IPS-18a (cell line): ENCODE results near the gene BRF1.

Experiments
- H3K27ac ChIP-seq: one replicate; pipeline ENCODE4 v1.5.1; 2013; ENCODE audit warnings: low read length
- H3K27me3 ChIP-seq: one replicate; pipeline ENCODE4 v1.6.1; 2013; ENCODE audit warnings: mild to moderate bottlenecking, low read length; ENCODE audit not compliant: control insufficient read depth, insufficient read depth
- H3K36me3 ChIP-seq: one replicate; pipeline ENCODE4 v1.6.1; 2013; ENCODE audit warnings: low read depth, low read length; ENCODE audit not compliant: control insufficient read depth
- H3K4me1 ChIP-seq: one replicate; pipeline ENCODE4 v1.6.1; 2013; ENCODE audit warnings: low read depth, low read length; ENCODE audit not compliant: control insufficient read depth
- H3K4me3 ChIP-seq: one replicate; pipeline ENCODE4 v1.5.1; 2013; ENCODE audit warnings: low read length
- H3K9ac ChIP-seq: one replicate; pipeline ENCODE4 v1.6.1; 2013; ENCODE audit warnings: mild to moderate bottlenecking, low read length, moderate library complexity
- H3K9me3 ChIP-seq: one replicate; pipeline ENCODE4 v1.6.1; 2013; ENCODE audit warnings: low read depth, low read length; ENCODE audit not compliant: control insufficient read depth

BRF1 gene

DNA sequence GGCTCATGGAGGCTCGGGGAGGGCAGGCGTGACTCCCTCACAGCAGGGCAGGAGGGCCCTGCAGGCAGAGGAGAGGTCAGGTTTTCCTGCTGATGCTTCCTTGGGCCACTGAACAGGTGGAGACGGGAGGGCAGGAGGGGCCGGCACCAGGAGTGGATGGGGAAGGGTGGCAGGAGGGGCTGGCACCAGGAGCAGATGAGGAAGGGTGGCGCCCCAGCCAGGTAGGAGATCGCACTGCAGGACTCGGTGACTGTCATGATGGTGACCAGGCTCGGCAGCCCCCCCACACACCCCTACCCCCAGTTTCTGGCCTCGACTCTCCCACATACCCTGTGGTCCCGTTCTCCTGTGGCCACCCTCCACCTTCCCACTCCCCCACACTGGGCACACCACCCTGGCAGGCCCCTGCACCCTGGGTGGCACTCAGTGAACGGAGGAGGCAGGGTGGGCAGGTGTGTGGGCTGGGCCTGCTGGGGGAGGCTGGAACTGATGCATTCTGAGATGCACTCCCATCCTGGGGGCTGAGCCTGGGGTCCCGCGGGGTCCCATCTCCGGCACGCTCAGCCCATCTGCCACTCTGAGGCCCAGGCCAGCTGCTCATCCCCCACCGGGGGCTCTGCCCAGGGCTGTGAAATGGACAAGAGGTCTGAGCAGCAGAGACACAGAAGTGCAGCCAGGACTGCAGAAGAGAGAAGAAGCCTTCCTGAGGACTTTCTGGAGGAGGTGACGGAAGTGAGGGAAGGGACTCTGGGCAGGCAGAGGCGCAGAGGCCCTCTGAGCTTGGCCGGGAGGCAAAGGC is 122.5 kb downstream of the BRF1 start:
- no peaks in the 10 kb centered on the region for H3K9me3 ChIP-seq
- peaks cover 23% of the 10 kb centered on the region for H3K27me3 ChIP-seq
- H3K4me1 ChIP-seq: no peaks in the 10 kb centered on the region
- H3K36me3 ChIP-seq: no peaks in the 10 kb centered on the region
- no peak overlapping the region for H3K27ac ChIP-seq
- no peak overlapping the region for H3K4me3 ChIP-seq
- no peak overlapping the region for H3K9ac ChIP-seq

DNA sequence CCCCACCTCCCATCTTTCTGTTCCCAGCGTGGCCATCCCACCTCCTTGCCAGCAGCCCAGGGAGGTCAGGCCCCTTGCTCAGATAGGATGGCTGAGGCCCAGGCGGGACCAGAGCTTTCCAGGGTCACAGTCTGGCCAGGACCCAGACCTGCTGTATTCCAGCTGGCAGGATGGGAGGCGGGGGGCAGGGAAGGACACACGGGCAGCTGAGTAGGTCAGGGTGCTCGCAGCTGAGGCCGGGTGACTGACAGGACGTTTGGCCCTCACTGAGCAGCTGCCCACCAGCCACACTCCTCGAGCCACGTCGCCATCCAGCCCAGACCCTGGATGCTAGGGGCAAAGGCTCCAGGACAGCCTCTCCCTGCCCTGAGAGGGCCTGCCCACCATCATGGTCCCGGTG is 123.7 kb downstream of the BRF1 start:
- H3K27me3 ChIP-seq: peaks cover 12% of the 10 kb centered on the region

DNA sequence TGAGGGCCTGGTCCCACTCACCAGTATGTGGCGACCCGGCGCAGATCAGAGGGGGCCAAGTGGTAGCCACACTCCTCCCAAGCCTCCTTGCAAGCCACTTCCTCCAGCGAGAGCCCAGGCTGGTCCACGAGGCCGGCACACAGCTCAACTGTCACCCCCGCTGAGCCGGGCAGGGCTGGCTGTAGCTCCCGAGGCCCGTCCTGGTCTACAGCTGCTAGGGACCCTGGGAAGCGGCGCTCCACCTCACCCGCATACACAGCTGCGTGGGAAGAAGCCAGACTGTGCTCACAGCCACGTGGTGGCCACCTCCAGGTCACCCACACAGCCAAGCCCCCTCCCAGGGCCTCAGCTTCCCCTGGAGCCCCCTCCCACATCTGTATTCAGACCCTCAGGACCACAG is 124.3 kb downstream of the BRF1 start:
- Histone ChIP-seq H3K9ac (no peak overlapping the region), H3K36me3 (no peaks in the 10 kb centered on the region), H3K4me3 (no peak overlapping the region), H3K27me3 (peaks cover 6% of the 10 kb centered on the region), H3K27ac (no peak overlapping the region), H3K4me1 (no peaks in the 10 kb centered on the region), H3K9me3 (no peaks in the 10 kb centered on the region)

More for the DNA sequence above, 123.7 kb downstream of the BRF1 start:
- no peak overlapping the region for H3K27ac ChIP-seq
- no peak overlapping the region for H3K4me3 ChIP-seq
- no peaks in the 10 kb centered on the region for H3K36me3 ChIP-seq
- H3K4me1 ChIP-seq: no peaks in the 10 kb centered on the region
- no peaks in the 10 kb centered on the region for H3K9me3 ChIP-seq
- H3K9ac ChIP-seq: no peak overlapping the region

DNA sequence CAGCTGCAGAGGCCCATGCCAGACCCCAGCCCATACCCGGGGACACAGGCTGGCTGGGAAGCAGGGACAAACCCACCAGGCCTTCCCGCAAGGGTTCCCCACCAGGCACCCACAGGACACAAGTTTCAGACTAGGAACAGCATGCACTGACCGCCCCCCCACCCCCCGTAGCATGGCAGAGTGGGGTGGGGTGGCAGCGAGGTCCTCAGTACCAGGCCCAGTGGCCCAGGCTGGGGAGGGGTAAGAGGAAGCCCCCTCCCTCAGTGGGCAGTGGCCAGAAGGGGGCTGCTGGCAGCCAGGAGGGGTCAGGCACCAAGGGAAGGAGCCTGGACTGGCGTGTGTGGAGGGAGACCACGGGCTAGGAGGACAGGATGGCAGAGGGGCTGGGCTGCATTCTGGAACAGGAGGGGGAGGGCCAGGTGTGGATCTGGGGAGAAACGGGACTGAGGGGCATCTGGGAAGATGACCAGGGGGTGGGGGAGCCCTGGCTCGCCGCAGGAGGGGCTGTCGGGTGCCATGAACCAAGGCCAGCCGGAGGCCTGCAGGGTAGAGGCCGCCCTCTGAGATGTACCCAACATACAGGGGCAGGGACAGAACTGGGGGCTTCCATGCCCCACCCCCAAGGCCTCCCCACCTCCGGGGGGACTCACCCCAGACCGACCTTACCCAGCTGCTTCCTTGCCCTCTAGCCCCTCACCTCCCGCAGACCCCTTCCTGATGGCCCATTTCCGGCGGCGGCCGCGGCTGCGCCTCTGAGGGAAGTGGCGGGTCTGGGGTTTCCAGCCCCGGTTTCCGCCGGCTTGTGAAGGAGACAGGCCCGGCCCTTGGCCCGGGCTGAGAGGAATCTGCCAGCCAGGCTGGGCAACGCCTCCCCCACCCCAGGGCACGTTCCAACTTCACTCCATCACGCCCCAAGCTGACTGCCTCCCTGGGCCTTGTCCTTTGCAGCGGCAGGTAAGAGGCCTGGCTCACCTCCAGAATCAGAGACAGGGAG is 126.6 kb downstream of the BRF1 start:
- Histone ChIP-seq H3K4me3 (no peak overlapping the region), H3K4me1 (peaks cover 9% of the 10 kb centered on the region), H3K36me3 (no peaks in the 10 kb centered on the region), H3K9ac (no peak overlapping the region), H3K27me3 (peaks cover 9% of the 10 kb centered on the region), H3K9me3 (no peaks in the 10 kb centered on the region), H3K27ac (no peak overlapping the region)

DNA sequence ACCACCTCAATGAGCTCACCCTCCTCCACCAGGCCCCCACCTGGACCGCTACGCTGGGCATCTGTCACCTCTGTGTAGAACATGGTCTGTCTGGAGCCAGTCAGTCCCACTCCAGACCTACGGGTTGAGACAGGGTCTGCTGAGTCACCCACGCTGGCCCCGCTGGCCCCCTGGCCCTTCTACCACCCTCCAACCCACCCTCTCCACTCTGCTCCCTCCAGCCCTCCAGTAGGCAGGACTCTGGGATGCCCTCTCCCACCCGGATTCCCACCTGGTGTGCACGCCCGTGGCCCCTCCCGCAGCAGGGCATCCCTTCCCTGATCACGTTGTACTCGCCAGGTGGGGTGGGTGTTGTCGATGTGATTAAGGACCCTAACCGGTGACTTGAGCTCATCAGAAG is 127.7 kb downstream of the BRF1 start:
- Histone ChIP-seq H3K4me1 (peaks cover 9% of the 10 kb centered on the region), H3K27ac (no peak overlapping the region), H3K36me3 (no peaks in the 10 kb centered on the region), H3K27me3 (peaks cover 11% of the 10 kb centered on the region), H3K9ac (no peak overlapping the region), H3K4me3 (no peak overlapping the region), H3K9me3 (no peaks in the 10 kb centered on the region)

DNA sequence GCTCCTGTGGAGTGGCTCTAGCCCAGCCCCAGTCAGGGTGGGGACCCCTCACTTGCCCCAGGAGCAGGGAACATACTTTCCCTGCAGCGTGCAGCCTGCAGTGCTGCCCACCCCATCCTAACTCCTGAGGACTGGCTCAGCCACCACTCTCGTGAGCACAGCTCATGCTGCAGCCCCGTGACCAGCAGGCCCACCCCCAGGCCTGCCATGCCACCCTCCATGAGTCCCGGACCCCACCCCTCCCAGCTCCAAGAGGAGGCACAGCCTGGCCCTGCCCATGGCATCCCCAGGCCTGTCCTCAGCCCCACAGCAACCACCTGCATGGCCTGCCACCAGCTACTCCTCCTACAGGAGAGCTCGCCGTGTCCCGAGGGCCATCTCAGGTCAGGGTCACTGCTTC is 128.3 kb downstream of the BRF1 start:
- Histone ChIP-seq H3K9me3 (no peaks in the 10 kb centered on the region), H3K4me3 (no peak overlapping the region), H3K27me3 (peaks cover 15% of the 10 kb centered on the region), H3K27ac (no peak overlapping the region), H3K9ac (no peak overlapping the region), H3K4me1 (peaks cover 9% of the 10 kb centered on the region), H3K36me3 (no peaks in the 10 kb centered on the region)

DNA sequence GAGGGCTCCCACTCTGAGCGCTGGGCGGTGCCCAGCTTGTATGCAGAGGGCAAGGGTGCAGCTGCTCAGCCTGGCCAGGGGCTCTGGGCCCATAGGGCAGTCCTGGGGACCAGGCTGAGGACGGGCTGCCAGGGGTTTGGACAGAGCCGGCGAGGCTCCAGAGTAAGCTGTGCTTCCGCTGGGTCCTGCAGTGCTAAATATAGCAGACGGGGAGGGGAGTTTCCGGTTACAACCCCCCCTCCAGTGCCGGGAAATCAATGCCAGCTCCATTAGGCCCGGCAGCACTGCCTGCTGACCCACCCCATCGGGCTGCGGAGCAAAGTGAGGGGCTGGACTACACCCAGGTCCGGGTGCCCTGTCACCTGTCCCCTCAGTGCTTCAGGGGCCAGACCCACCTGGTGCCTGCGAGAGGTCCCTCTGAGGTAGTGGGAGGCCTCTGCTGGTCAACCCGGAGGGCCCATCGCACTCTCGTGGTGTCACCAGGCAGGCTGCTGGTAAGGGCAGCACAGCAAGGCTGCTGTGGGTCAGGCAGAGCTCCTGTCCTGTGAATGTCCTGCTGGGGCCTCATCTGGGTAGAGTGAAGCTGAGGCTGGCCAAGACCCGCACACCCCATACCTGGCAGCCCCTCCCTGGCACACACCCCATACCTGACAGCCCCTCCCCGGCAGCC is 129.7 kb downstream of the BRF1 start:
- Histone ChIP-seq H3K4me1 (peaks cover 9% of the 10 kb centered on the region), H3K27ac (no peak overlapping the region), H3K9ac (no peak overlapping the region), H3K4me3 (no peak overlapping the region), H3K36me3 (no peaks in the 10 kb centered on the region), H3K27me3 (peaks cover 27% of the 10 kb centered on the region), H3K9me3 (no peaks in the 10 kb centered on the region)

DNA sequence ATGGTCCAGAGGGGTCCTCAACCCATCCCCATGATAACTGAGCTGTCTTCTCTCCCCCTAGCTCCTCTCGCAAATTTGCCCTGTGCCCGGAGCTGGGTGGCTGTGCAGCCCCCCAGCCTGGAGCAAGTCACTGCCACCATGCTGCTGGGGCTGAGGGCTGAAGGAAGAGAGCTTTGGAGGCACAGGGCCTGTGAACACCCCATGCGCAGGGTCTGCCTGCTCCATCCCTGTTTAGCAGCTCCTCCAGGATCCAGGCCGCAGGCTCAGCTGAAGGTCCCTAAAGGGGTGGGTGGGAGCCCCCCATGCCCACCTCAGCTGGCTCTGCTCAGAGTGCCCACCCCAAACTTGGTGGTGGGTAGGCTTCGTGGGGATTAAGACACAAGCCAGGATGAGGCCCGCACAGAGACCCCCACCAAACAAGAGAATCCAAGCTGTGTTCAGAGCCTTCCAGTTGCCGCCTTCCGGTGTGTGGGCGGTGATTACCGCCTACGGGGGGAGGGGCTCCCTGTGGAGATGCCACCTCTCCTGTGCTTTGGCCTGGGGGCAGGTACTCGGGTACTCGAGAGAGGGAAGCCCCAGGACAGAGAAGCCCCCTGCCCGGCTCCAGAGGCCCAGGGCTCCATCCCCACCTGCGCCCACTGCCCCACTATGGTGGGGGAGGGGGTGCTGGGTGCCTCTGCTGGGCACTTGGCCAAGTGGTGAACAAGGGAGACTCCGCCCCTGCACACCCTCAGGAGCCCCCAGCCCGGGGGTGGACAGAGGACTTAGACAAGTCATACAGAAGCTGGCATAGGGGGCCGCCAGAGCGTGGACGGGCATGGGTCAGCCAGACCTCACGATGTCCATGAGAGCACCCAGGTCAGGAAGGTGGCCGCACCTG is 130.8 kb downstream of the BRF1 start:
- Histone ChIP-seq H3K9ac (no peak overlapping the region), H3K27ac (no peak overlapping the region), H3K4me1 (peaks cover 9% of the 10 kb centered on the region), H3K9me3 (no peaks in the 10 kb centered on the region), H3K27me3 (peaks cover 29% of the 10 kb centered on the region), H3K4me3 (no peak overlapping the region), H3K36me3 (no peaks in the 10 kb centered on the region)

DNA sequence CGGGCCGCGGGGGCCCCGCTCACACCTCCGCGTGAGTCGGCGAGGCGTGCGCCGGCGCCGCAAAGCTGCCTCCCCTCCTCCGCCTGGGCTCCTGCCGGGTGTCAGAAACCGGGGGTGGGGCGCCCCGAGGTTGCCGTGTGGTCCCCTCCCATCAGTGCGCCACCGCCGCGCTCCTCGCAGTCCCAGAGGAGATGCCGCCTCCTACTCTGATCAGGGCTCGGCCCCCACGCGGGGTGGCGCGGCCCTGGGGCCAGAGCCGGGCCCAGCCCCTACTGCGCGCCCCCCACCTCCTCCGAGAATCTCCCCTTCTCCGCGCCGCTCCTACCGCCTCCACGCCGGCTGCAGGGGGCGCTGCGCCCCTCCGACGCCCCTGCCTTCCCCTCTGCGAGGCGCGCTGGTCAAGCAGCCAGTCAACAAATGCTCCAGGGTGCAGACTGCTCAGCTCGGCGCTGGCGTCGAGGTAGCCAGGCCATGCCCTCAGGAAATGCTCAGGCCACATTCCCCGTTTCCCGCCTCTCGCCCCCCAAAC is 131.8 kb downstream of the BRF1 start:
- Histone ChIP-seq H3K4me3 (no peak overlapping the region), H3K4me1 (peaks cover 9% of the 10 kb centered on the region), H3K9ac (no peak overlapping the region), H3K27me3 (peaks cover 29% of the 10 kb centered on the region), H3K9me3 (no peaks in the 10 kb centered on the region), H3K36me3 (no peaks in the 10 kb centered on the region), H3K27ac (no peak overlapping the region)

DNA sequence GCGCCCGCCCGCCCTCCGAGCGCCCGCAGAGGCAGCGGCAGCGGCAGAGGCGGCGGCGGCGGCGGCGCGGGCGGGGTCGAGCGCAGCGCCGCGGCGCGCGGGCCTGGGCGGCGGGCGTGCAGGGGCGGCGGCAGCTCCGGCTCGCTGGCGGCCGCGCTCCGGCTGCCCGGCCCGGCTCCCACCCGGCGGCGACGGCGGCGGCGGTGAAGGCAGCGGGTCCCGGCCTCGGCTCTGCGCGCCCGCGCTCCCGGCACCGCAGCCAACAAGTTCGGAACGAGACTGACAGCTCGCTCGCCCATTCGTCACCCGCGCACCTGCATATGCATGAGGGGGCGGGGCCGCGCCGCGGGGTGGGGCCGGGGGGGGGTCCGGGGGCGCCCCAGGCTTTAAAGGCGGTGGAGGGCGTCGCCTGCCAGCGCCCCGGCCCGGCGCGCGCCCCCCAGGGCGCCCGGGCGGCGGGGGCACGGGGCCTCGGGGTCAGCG is 132.3 kb downstream of the BRF1 start, which contains the start of gene JAG2:
TSS of gene JAG2 (minus strand) at position 281 of the 483 bp plus-strand sequence. CDS start 356 bp downstream, outside the sequence.
- peak within 1 kb of the TSS; percentile 43 for H3K4me3 ChIP-seq
- peaks cover 9% of the 10 kb centered on the region for H3K4me1 ChIP-seq
- no peaks in the 10 kb centered on the region for H3K9me3 ChIP-seq
- H3K36me3 ChIP-seq: no peaks in the 10 kb centered on the region
- no peak within 1 kb of the TSS for H3K27ac ChIP-seq
- H3K9ac ChIP-seq: no peak within 1 kb of the TSS
- peaks cover 29% of the 10 kb centered on the region for H3K27me3 ChIP-seq
